Fibroblast of lung (primary cell): ENCODE results near the gene CNMD.

Experiments
- EZH2 ChIP-seq: IDR thresholded peaks from 2 replicates; pipeline ENCODE4 v1.5.1; 2012; ENCODE audit warnings: low read length, control low read depth, mild to moderate bottlenecking; ENCODE audit errors: missing control alignments
- TF ChIP-seq, protein P1 (sequence below), 2 donors: IDR thresholded peaks in 1 of 2; conservative IDR thresholded peaks in 1 of 2; 1 replicate in 1 of 2; 2 replicates in 1 of 2; pipeline ENCODE4 v1.5.1; 2011 to 2012; ENCODE audit warnings: low read length in 2 of 2, control low read depth in 1 of 2, inconsistent platforms in 1 of 2, low read depth in 1 of 2, mild to moderate bottlenecking in 1 of 2

DNA sequence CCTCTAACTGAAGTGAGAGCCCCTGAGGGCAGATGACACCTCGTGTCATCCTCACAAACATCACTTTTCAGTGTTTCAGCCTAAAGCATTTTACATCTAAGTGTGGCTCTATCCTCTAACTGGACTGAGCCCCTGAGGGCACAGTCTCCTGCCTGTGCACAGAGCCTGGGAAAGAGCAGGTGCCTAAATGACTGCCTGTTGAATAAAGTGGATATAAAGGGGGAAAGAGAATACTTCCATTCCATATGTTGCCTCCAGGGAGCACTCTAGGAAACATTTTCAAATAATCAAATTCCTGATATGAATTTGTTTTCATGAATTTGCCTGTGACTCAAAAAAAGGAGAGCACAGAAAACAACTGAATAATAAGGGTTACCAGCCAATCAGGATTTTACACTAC, 32.2 kb downstream of the CNMD start:
- TF ChIP-seq, protein P1, sequence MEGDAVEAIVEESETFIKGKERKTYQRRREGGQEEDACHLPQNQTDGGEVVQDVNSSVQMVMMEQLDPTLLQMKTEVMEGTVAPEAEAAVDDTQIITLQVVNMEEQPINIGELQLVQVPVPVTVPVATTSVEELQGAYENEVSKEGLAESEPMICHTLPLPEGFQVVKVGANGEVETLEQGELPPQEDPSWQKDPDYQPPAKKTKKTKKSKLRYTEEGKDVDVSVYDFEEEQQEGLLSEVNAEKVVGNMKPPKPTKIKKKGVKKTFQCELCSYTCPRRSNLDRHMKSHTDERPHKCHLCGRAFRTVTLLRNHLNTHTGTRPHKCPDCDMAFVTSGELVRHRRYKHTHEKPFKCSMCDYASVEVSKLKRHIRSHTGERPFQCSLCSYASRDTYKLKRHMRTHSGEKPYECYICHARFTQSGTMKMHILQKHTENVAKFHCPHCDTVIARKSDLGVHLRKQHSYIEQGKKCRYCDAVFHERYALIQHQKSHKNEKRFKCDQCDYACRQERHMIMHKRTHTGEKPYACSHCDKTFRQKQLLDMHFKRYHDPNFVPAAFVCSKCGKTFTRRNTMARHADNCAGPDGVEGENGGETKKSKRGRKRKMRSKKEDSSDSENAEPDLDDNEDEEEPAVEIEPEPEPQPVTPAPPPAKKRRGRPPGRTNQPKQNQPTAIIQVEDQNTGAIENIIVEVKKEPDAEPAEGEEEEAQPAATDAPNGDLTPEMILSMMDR (conservative IDR thresholded peaks at IDR 0.05 in 1 of 2, IDR thresholded peaks at IDR 0.05 in 1 of 2; ENCODE audit: low read depth in 1 of 2, low read length in 2 of 2) = no peak
- no peak for TF ChIP-seq EZH2
